Measurements from ENCODE around the gene HDHD2.

GRCh38 chr18:47146206-47146605 lies 4.1 kb downstream of the HDHD2 start:
- no peak for TF ChIP-seq EZH2phosphoT487 (IDR thresholded peaks at IDR 0.05; ENCODE audit: borderline replicate concordance)
- no peak for TF ChIP-seq CTCF (conservative IDR thresholded peaks at IDR 0.05; ENCODE audit: low read length)
